Suppressor macrophage (primary cell): ENCODE results near the gene PRKACB.
"Not testable (repeated sequence)": the region's sequence is repeated elsewhere in the genome, so short reads cannot be mapped to it uniquely, and the experiment has no call there.

Source experiments
- DNase-seq, 4 experiments: peaks; one replicate each; pipeline ENCODE4 v3.0.0-alpha.2; 2020 to 2022

PRKACB gene

GRCh38 chr1:84269306-84269705 lies 125.2 kb downstream of the PRKACB start:
- DNase-seq: no peak

DNA sequence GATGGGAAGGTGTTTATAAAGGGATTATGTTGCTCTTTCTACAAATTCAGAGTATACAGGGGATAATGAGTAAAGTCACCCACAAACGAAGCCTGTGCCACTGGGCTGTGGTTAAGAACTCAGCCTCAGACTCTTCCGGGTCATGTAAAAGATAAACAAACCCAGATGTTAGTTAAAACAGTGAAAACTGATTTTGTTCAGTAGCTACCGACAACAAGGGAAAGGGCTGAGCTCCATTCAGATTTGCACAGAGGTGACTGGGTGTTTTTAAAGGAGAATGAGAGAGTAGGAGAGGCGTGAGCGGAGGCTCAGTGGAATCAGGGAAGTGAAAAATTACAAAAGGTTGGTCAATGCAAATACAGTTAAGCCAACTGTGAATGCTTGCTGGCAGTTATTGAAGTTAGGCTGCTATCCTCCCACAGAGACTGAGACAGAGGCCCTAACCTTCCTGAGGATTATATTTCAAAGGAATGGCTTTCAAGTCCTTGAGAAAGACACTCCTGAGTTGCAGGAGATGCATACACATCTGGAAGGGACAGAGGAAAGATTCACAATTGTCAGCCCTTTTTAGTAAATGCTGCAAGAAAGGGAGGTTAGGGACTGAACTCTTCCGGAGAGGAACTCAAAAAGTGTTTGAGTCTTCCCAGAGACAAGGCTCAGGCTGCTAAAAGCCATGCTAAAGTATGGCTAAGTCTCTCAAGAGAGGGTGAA lies 127.5 kb downstream of the PRKACB start:
- peak; percentile 24 to 65 (median 58) for DNase-seq

DNA sequence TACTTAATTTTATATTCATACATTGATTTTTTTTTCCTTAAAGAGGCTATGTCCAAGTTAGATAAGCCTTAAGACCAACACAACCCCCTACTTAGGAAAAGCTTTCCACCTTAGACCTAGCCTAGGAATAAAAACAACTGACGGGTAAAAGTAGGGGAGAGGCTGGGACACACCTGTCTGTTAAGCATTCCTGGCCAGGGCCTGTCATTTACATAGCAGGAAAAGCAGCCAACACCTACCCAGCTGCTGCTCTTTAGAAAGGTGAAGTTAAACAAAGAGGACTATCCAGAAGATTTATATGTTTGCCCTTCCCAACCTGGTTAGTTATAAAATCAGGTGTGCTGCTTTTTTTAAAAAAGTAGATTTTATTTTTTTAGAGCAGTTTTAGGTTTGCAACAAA lies 128.3 kb downstream of the PRKACB start:
- no peak for DNase-seq

- no peak for DNase-seq
These were observed 133.4 kb downstream of the PRKACB start for GRCh38 chr1:84277343-84278059.

GRCh38 chr1:84278905-84279304 lies 134.8 kb downstream of the PRKACB start:
- DNase-seq: no peak

DNA sequence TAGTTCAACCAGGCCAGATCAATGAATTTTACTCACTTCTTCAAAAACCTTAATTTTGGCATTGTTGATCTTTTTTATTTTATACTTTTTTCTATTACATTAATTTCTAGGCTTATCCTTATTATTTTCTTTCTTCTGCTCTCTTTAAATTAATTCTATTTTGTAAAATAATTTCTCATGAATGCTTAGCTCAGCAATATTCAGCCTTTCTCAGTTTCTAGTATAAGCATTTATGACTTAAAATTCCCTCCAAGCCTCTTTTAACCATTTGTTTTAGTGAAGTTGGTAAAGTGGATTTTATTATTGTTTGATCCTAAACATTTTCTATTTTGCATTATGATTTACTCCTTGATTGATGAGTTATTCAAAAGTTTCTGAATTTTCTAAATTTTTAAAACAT lies 136.8 kb downstream of the PRKACB start:
- no peak for DNase-seq

DNA sequence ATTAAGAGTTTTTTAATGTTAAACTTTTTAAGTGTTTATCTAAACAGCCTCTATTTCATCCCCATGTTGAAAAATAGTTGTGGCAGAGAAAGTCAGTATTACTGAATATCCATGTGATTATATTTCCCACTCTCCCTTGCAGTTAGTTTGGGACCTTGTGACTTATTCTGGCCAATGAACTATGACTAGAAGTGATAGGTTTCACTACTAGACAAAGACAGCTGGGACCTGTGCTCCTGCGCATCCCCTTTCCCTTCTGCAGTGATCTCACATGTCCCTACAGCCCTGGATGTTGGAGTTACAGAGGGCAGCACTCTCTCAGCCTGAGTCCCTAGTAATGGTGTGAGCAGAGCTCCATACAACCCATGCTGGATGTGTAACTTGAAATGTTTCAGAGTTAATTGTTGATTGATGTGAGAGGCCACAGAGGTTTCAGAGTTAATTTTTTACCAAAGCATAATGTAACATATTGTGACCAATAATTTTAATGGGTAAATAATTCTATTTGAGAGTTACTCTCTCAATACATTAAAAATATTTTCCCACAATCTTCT lies 138.8 kb downstream of the PRKACB start:
- DNase-seq: no peak

- DNase-seq: no peak
These were observed 139.3 kb downstream of the PRKACB start for GRCh38 chr1:84283381-84283780.

DNA sequence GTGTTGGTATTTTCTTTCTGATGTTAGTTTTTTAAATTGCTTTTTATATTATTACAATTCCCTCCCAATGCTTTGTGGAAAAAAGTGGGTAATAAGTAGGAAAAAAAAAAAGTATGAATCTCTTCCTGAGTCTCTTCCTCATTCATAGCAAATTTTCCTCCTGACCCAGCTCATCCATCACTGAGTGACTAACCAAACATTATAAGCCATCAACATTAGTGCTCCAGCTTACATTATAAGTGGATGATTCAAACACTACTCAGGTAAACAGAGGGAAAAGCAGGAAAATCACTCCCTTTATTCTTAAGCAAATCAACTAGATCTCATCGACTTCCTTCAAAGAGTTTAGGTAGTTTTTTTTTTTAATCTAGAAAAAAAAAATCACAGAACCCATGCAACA lies 142.0 kb downstream of the PRKACB start:
- no peak for DNase-seq

DNA sequence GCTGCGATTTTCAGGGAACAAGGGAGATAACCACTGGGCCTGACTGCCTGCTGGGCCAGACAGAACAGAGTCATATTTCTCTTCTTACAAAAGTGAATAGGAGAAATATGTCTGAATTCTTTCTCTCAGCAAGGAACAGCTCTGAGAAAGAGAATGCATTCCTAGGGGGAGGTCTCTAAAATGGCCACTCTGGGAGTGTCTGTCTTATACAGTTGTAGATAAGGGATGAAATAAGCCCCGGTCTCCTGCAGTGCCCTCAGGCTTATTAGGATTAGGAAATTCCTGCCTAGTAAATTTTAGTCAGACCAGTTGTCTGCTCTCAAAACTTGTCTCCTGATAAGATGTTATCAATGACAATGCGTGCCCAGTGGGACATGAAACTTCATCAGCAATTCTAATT lies 143.3 kb downstream of the PRKACB start:
- DNase-seq: not testable (repeated sequence)
